Measurements from ENCODE around the gene BRD8. TPM values are rescaled to one million over a fixed set of nuclear protein-coding genes. Genes with fewer than 3 reads are reported as not detected.

The BRD8 gene
- total RNA-seq, 1 experiment from 2014 or later: 47.4 TPM

DNA sequence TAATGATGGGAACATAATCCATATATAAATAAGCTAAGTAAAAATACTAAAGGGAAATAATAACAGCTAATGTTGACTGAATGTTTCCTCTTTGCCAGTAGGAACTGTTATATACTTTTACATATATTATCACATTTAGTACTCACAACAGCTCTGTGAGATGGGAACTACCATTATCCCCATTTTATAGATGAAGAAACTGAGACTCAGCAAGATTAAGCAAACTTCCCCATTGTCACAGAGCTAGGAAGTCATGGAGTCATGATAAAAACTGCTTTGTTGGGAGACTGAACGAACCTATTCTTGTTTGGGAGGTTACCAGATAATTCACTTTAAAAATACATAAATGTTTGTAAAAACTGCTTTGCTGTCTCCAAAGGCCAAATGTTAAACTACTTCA, 71.2 kb downstream of the BRD8 start:
- in situ Hi-C loops (cut with HindIII; ENCODE audit: low sequenced_read_pairs): no loop called here
- no peak for DNase-seq (ENCODE audit: low spot score)

DNA sequence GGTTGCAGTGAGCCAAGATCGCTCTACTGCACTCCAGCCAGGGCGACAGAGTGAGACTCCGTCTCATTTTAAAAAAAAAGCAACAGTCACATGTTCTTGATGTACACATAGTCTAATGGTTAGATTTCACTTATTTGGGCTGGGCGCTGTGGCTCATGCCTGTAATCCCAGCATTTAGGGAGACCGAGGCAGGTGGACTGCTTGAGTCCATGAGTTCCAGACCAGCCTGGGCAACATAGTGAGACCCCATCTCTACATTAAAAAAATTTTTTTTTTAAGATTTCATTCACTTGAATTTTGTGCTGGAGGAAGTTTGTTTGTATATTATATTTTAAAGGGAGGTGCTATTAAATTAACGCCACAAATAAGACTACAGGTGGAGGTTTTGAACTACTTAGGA, 72.7 kb downstream of the BRD8 start:
- in situ Hi-C loops (cut with HindIII; ENCODE audit: low sequenced_read_pairs): no loop called here
- DNase-seq (ENCODE audit: low spot score): no peak

DNA sequence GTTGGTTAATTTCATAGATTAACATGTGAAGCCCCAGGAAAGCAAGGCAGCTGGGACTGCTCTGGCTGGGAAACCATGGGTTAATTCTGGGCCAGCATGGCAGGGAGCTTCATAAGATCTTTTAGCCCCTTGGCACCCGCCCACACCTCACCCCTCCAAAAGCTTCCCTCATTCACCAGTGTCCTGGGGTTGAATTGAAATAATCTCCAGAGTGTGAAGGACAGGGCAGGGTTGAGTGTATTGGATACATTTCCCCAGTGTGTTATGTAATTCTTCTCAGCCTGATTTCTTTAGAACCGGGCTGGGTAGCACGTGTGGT, 75.2 kb downstream of the BRD8 start:
- no peak for DNase-seq (ENCODE audit: low spot score)
- in situ Hi-C loops (cut with HindIII; ENCODE audit: low sequenced_read_pairs): no loop called here

DNA sequence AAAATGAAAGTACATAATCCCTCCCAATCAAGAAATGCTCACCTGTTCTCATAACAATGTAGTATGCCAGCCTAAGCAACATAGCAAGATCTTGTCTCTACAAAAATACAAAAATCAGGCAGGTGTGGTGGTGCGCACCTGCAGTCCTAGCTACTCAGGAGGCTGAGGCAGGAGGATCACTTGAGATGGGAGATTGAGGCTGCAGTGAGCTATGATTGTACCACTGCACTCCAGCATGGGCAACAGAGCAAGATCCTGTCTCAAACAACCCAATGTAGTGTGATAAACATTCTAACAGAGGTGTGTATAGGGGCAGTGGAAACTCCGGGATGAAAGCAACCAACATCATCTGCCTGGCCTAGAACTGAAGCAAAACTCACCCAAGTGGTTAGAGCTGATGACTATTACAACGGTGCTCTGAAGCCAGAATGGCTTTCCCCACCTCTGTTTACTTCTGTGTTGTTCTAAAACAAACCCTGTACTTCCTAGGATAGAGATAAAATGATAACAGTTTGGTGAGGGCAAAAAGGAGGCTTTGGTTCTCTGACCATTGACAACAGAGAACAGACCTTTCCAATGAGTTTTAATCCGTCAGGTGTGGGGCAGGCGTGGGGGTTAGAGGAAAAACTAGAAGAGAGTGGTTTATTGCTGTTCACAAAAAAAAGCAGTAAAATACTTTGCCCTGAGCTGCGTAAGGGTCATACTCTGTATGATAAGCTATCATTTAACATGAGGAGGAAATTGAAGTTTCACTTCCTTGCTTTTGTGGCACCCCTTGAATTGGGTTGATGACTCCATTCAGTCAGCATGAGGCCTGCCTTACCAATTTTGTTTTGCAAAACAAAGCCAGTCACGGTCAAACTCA, 75.7 kb downstream of the BRD8 start:
- DNase-seq (ENCODE audit: low spot score): no peak
- in situ Hi-C loops (cut with HindIII; ENCODE audit: low sequenced_read_pairs): no loop called here

DNA sequence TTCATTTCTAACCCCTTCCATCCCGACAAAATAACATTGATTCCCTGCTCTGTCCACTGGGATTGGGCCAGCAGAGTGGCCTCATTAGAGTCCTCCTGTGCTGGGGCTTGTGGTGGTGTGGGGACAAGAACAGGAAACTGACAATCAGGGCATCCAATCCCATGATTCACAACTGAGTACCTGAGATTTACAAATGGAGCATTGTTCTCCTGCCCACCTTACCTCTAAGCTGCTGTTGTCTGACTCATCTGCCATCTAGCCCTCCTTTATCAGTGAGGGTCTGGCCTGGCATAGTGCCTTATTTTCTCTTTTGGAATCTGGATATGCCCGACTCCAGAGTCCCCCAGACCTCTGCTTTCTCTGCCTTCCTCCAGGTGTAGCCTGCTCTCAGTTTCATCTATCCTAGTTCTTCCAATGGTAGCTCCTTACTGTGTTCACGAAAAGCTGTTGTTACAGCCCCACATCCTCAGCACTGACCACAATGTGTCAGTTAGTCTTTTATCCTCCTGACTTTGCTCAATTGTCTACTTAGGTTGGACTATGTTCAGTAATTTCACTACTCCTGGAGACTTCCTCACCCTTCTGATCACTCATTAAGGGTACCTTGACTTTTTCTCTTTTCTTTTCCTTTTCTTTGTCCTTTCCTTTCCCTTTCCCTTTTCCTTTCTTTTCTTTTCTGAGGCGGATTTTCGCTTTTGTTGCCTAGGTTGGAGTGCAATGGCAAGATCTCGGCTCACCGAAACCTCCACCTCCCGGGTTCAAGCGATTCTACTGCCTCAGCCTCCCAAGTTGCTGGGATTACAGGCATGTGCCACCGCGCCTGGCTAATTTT, 81.2 kb downstream of the BRD8 start:
- in situ Hi-C loops (cut with HindIII; ENCODE audit: low sequenced_read_pairs): no loop called here
- no peak for DNase-seq (ENCODE audit: low spot score)

DNA sequence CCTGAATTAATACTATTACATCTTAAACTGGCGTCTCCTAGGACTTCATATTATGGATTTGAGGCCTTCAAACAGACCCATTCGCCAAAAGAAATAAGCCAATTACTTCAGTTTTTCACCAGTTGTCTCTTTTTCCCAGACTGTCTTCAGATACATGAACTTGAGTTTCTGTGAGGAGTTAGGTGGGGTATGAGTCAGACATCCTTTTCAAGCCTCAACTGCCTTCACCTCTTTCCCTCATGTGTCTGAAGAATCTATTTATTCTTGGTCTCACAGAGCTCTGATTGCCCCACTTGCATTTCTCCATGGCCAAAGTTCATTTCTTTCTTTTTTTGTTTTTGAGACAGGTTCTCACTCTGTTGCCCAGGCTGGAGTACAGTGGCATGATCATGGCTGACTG, 82.1 kb downstream of the BRD8 start:
- DNase-seq (ENCODE audit: low spot score): no peak

DNA sequence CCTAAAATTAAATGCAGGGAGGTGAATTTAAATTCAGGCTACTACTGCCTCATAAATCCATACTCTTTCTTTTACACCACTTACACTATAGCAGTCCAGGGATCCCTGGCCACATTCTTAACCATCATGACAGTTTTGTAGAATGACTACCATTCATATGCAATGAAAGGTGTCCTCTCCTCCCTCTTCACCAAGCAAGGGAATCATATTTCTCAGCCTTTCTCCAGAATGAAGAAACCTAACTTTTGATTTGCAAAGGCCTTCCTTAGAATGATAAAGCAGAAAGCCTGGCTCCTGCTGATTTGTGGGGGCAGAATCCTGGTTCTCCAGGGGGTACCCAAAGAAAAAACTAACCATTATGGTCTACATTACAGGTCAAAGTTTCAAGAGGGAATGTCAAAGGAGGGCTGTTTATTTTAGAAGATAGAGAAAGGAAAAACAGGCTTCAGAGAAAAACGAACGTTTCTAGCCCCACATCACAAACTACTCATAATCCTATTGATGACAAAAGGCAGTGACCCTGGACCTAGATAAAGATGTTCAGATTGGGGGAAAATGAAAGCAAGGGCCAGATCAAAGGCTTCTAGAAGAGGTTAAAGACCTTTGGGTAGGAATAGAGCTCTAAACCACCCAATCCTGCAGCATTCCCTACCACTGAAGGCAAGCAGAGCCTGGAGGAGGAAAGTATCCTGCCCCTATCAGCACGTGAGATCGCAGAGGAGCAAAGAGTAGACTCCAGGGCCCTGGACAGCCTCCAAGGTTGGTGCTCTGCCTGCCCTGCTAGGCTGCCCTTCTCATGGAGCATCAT, 83.1 kb downstream of the BRD8 start:
- DNase-seq (ENCODE audit: low spot score): no peak
- in situ Hi-C loops (cut with HindIII; ENCODE audit: low sequenced_read_pairs): no loop called here

More for the DNA sequence above, 82.1 kb downstream of the BRD8 start:
- in situ Hi-C loops (cut with HindIII; ENCODE audit: low sequenced_read_pairs): no loop called here

DNA sequence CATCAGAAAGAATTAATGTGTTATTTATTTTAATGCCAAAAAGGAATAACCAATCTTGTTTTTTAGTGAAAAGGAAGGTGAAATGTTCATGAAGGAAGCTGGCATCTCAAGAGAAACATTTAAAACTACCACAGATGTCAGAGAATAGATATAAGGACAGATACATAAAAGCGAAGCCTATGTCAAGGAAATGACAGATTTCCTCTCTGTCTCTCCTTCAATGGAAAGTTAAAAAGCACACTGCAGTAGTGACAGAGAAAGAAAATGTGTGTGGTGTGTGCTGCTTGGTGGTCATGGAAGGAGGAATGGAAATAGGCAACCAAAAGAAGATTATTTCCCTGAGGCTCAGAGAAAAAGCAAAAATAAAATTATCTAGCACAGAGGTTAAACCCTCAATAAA, 85.4 kb downstream of the BRD8 start:
- no peak for DNase-seq (ENCODE audit: low spot score)
- in situ Hi-C loops (cut with HindIII; ENCODE audit: low sequenced_read_pairs): no loop called here

DNA sequence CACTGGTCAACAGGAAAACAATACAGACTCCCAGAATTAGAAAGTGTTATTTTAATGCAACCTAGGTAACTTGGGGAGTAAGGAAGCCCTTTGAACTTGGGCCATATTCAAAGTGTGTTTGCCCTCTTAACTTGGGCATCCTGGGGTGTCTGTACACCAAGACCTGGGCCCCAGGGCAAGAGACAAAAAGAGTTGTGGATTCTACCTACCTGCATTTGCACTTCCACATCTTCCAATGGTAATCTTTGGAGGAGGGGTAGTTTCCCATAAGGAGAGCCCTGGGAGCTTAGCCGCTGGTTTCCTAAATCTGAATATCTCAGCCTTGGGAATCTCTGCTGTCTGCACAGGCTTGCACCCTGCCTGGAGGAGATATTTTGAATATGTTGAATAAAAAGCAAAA, 86.1 kb downstream of the BRD8 start:
- DNase-seq (ENCODE audit: low spot score): no peak
- in situ Hi-C loops (cut with HindIII; ENCODE audit: low sequenced_read_pairs): no loop called here

DNA sequence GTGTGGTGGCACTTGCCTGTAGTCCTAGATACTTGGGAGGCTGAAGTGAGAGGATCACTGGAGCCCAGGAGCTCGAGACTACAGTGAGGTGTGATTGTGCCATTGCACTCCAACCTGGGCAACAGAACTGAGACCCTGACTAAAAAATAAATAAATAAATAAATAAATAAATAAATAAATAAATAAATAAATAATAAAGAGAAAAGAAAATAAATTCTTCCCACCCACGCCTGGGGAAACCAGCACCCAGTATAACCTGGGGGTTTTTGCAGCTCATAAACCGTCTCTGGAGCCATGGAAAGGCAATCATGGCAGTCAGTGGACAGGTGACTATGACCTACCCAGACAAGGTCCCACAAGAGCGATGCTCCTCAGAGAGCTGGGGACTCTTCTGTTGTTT, 86.7 kb downstream of the BRD8 start:
- in situ Hi-C loops (cut with HindIII; ENCODE audit: low sequenced_read_pairs): no loop called here
- DNase-seq (ENCODE audit: low spot score): no peak

Other genes with a start within 250 kb of the BRD8 start
- gene FAM13B, start 145.6 kb downstream of the BRD8 start, total RNA-seq (2014; rRNA removed; shearing (Covaris generic)): 10.9 and 11.4 TPM in 2 replicates
- not detected in 2 replicates for gene WNT8A, start 94.6 kb downstream of the BRD8 start, total RNA-seq (2014; rRNA removed; shearing (Covaris generic))
- not detected in 2 replicates for gene NME5, start 39.2 kb downstream of the BRD8 start, total RNA-seq (2014; rRNA removed; shearing (Covaris generic))
- 30.7 and 51.0 TPM in 2 replicates for gene KIF20A, start 482 bp upstream of the BRD8 start, total RNA-seq (2014; rRNA removed; shearing (Covaris generic))
- 25.4 and 53.6 TPM in 2 replicates for gene CDC23, start 34.7 kb upstream of the BRD8 start, total RNA-seq (2014; rRNA removed; shearing (Covaris generic))
- not detected in 2 replicates for gene GFRA3, start 96.0 kb upstream of the BRD8 start, total RNA-seq (2014; rRNA removed; shearing (Covaris generic))
- 39.8 and 57.5 TPM in 2 replicates for gene CDC25C, start 153.2 kb upstream of the BRD8 start, total RNA-seq (2014; rRNA removed; shearing (Covaris generic))
- 57.3 and 76.4 TPM in 2 replicates for gene FAM53C, start 159.6 kb upstream of the BRD8 start, total RNA-seq (2014; rRNA removed; shearing (Covaris generic))
- 56.3 and 72.0 TPM in 2 replicates for gene KDM3B, start 174.1 kb upstream of the BRD8 start, total RNA-seq (2014; rRNA removed; shearing (Covaris generic))

Measured in G401 (cell line).